Keratinocyte (primary cell): ENCODE data around the gene SBK1. TPM values are rescaled to one million over a fixed set of nuclear protein-coding genes. Genes with fewer than 3 reads are reported as not detected.

ENCODE experiments used
- DNase-seq: peaks from one replicate; pipeline ENCODE4 v3.0.0-alpha.2; 2011; ENCODE audit warnings: low read depth, missing footprints, low spot score
- FAIRE-seq: peaks from 2 replicates; lab custom pipeline; 2011; peaks lifted over from hg19 to GRCh38; lab: Jason Lieb, UNC
- H2AFZ ChIP-seq: 2 replicates; pipeline ENCODE4 v1.6.0; 2012; ENCODE audit warnings: low read length, control low read depth, inconsistent platforms; ENCODE audit not compliant: control insufficient read depth
- H3K27ac ChIP-seq: 2 replicates; pipeline ENCODE4 v1.5.1; 2011; ENCODE audit warnings: low read length; ENCODE audit not compliant: control insufficient read depth, insufficient read depth
- H3K27me3 ChIP-seq: 3 replicates; pipeline ENCODE4 v1.6.0; 2011; ENCODE audit warnings: low read length; ENCODE audit not compliant: control insufficient read depth, insufficient read depth; ENCODE audit errors: extremely low read depth
- H3K36me3 ChIP-seq, 2 experiments: 2 replicates in 1 of 2; 3 replicates in 1 of 2; pipeline ENCODE4 v1.5.1; 2011; ENCODE audit warnings: low read length in 2 of 2, mild to moderate bottlenecking in 1 of 2; ENCODE audit not compliant: control insufficient read depth in 2 of 2, insufficient read depth in 2 of 2; ENCODE audit errors: extremely low read depth in 1 of 2
- H3K4me1 ChIP-seq: 3 replicates; pipeline ENCODE4 v1.5.1; 2011; ENCODE audit warnings: low read length; ENCODE audit not compliant: control insufficient read depth, insufficient read depth; ENCODE audit errors: extremely low read depth
- H3K4me2 ChIP-seq: 3 replicates; pipeline ENCODE4 v1.6.0; 2011; ENCODE audit warnings: low read depth, low read length; ENCODE audit not compliant: control insufficient read depth, insufficient read depth; ENCODE audit errors: extremely low read depth
- H3K4me3 ChIP-seq, 3 experiments: fragments of 200-600 bp in 1 of 3; sonication (generic) in 1 of 3; 2 replicates in 2 of 3; 3 replicates in 1 of 3; pipeline ENCODE4 v1.5.1; 2011 to 2016; ENCODE audit warnings: low read length in 3 of 3, mild to moderate bottlenecking in 3 of 3, control low read depth in 2 of 3, inconsistent platforms in 1 of 3, low read depth in 1 of 3, mixed read lengths in 1 of 3, mixed run types in 1 of 3, moderate library complexity in 1 of 3; ENCODE audit not compliant: control insufficient read depth in 2 of 3, insufficient read depth in 2 of 3; ENCODE audit errors: extremely low read depth in 1 of 3
- H3K79me2 ChIP-seq: 2 replicates; pipeline ENCODE4 v1.6.0; 2012; ENCODE audit warnings: low read length; ENCODE audit not compliant: control insufficient read depth, insufficient read depth
- H3K9ac ChIP-seq: 3 replicates; pipeline ENCODE4 v1.6.0; 2011; ENCODE audit warnings: low read length; ENCODE audit not compliant: control insufficient read depth, insufficient read depth; ENCODE audit errors: extremely low read depth
- H3K9me1 ChIP-seq: 3 replicates; pipeline ENCODE4 v1.6.0; 2011; ENCODE audit warnings: low read length; ENCODE audit not compliant: control insufficient read depth, insufficient read depth; ENCODE audit errors: extremely low read depth
- H3K9me3 ChIP-seq: 2 replicates; pipeline ENCODE4 v1.5.1; 2012; ENCODE audit warnings: low read depth, low read length; ENCODE audit not compliant: control insufficient read depth
- H4K20me1 ChIP-seq: 3 replicates; pipeline ENCODE4 v1.6.0; 2011; ENCODE audit warnings: low read length; ENCODE audit not compliant: control insufficient read depth, insufficient read depth; ENCODE audit errors: extremely low read depth
- CTCF ChIP-seq, 3 experiments: IDR thresholded peaks in 1 of 3; conservative IDR thresholded peaks in 1 of 3; optimal IDR thresholded peaks in 1 of 3; 2 replicates in 2 of 3; 3 replicates in 1 of 3; pipeline versions ENCODE3 to v1.5.1; 2011; ENCODE audit warnings: low read length in 3 of 3, mild to moderate bottlenecking in 3 of 3, moderate library complexity in 2 of 3, control low read depth in 1 of 3, inconsistent platforms in 1 of 3; ENCODE audit not compliant: insufficient read depth in 2 of 3; ENCODE audit errors: extremely low read depth in 1 of 3
- EZH2 ChIP-seq: IDR thresholded peaks from one replicate; pipeline ENCODE4 v1.6.1; 2012; ENCODE audit warnings: inconsistent platforms, mild to moderate bottlenecking, low read length, moderate library complexity
- dilution Hi-C: fragments of 300-500 bp; cut with MboI; formaldehyde crosslinking; loops from one replicate; pipeline ENCODE4 v1.7.0; 2020; ENCODE audit warnings: low sequenced_read_pairs; ENCODE audit not compliant: extremely low pct_ligation_motif_present
- polyA plus RNA-seq, 5 experiments: library from polyadenylated mRNA; depleted of rRNA in 3 of 5; stranded (reverse) in 3 of 5; stranded (forward) in 1 of 5; unstranded in 1 of 5; fragments of >200 nt; gene quantifications; 1 replicate in 1 of 5; 2 replicates in 3 of 5; 3 replicates in 1 of 5; pipeline versions ENCODE4 v1.2.1 to v1.2.3, GENCODE V29; 2011 to 2012; ENCODE audit warnings: missing spikeins in 2 of 5, low read depth in 1 of 5, low replicate concordance in 1 of 5

Gene SBK1
- polyA plus RNA-seq, 1 donor (not counting 4 experiments of a cell fraction or from before 2014, with no cell fraction given), result 0.04 TPM

- no peaks in the 10 kb centered on the region for H3K9me3 ChIP-seq
- H4K20me1 ChIP-seq, result no peaks in the 10 kb centered on the region
- H3K4me2 ChIP-seq, result no peak overlapping the region
- no peak overlapping the region for H3K4me3 ChIP-seq
- H3K36me3 ChIP-seq, result no peaks in the 10 kb centered on the region
- no peak for DNase-seq
- H3K27ac ChIP-seq, result no peak overlapping the region
- no peaks in the 10 kb centered on the region for H3K9me1 ChIP-seq
- no peaks in the 10 kb centered on the region for H3K79me2 ChIP-seq
- dilution Hi-C loops, result no loop called here
- no peak overlapping the region for H2AFZ ChIP-seq
- no peak for TF ChIP-seq CTCF (optimal IDR thresholded peaks at IDR 0.05 in 1 of 3, IDR thresholded peaks at IDR 0.05 in 1 of 3, conservative IDR thresholded peaks at IDR 0.05 in 1 of 3; ENCODE audit: extremely low read depth in 1 of 3, insufficient read depth in 2 of 3, low read length in 3 of 3)
- H3K4me1 ChIP-seq, result no peaks in the 10 kb centered on the region
- H3K27me3 ChIP-seq, result peaks cover 16% of the 10 kb centered on the region
- FAIRE-seq, result no peak
- no peak overlapping the region for H3K9ac ChIP-seq
Measured at GRCh38 chr16:28283798-28284577, 8.3 kb upstream of the SBK1 start.

- no peak overlapping the region for H3K4me3 ChIP-seq
- H3K4me1 ChIP-seq, result no peaks in the 10 kb centered on the region
- H4K20me1 ChIP-seq, result no peaks in the 10 kb centered on the region
- dilution Hi-C loops, result no loop called here
- no peaks in the 10 kb centered on the region for H3K36me3 ChIP-seq
- no peaks in the 10 kb centered on the region for H3K79me2 ChIP-seq
- H3K9me1 ChIP-seq, result no peaks in the 10 kb centered on the region
- no peak overlapping the region for H3K9ac ChIP-seq
- H3K4me2 ChIP-seq, result no peak overlapping the region
- no peak for TF ChIP-seq EZH2
- FAIRE-seq, result no peak
- H3K27me3 ChIP-seq, result peaks cover 16% of the 10 kb centered on the region
- no peak overlapping the region for H3K27ac ChIP-seq
- no peak for DNase-seq
- H3K9me3 ChIP-seq, result no peaks in the 10 kb centered on the region
- H2AFZ ChIP-seq, result no peak overlapping the region
Measured at GRCh38 chr16:28285649-28286048, 6.7 kb upstream of the SBK1 start.
